CD4-positive, alpha-beta memory T cell (primary cell): ENCODE results near the gene EPHB6. TPM values are rescaled to one million over a fixed set of nuclear protein-coding genes. Genes with fewer than 3 reads are reported as not detected.

ENCODE experiments used
- CTCF ChIA-PET: fragments of 350-600 bp; sonication (Branson Sonifier 250); formaldehyde crosslinking; loops from one replicate; lab custom pipeline; 2021; ENCODE audit warnings: inconsistent platforms; ENCODE audit not compliant: partially characterized antibody; lab: Charles Lee
- POLR2A ChIA-PET: fragments of 350-600 bp; sonication (Branson Sonifier 250); formaldehyde crosslinking; loops from one replicate; lab custom pipeline; 2021; ENCODE audit not compliant: partially characterized antibody; lab: Charles Lee
- DNase-seq, 5 donors: peaks; one replicate each; pipeline versions ENCODE4 v3.0.0 to v3.0.0-alpha.2; 2020 to 2022; ENCODE audit warnings: mixed read lengths in 1 of 5
- H3K27ac ChIP-seq: one replicate; pipeline ENCODE4 v1.7.0; 2013; ENCODE audit warnings: low read depth, low read length
- H3K27me3 ChIP-seq: 2 replicates; pipeline ENCODE4 v1.7.0; 2013; ENCODE audit warnings: mild to moderate bottlenecking, low read length, moderate library complexity; ENCODE audit not compliant: insufficient read depth
- H3K36me3 ChIP-seq: 2 replicates; pipeline ENCODE4 v1.7.0; 2013; ENCODE audit warnings: mild to moderate bottlenecking, low read length, moderate library complexity; ENCODE audit not compliant: insufficient read depth
- H3K4me1 ChIP-seq: 2 replicates; pipeline ENCODE4 v1.7.0; 2013; ENCODE audit warnings: mild to moderate bottlenecking, low read length, moderate library complexity; ENCODE audit not compliant: insufficient read depth
- H3K4me3 ChIP-seq, 2 donors: one replicate each; pipeline ENCODE4 v1.7.0; 2013; ENCODE audit warnings: low read length in 2 of 2, mild to moderate bottlenecking in 1 of 2
- H3K9me3 ChIP-seq, 2 donors: one replicate each; pipeline ENCODE4 v1.7.0; 2013; ENCODE audit warnings: low read length in 2 of 2, control low read depth in 1 of 2; ENCODE audit not compliant: control insufficient read depth in 1 of 2
- H3K27ac Mint-ChIP-seq, 7 donors: one replicate each; pipeline ENCODE4 v1.8.0; 2020 to 2021; ENCODE audit warnings: mixed read lengths in 7 of 7, mild to moderate bottlenecking in 6 of 7, inconsistent platforms in 3 of 7, moderate library complexity in 3 of 7
- H3K27me3 Mint-ChIP-seq, 2 donors: one replicate each; pipeline ENCODE4 v1.8.0; 2020 to 2021; ENCODE audit warnings: mixed read lengths in 2 of 2
- H3K36me3 Mint-ChIP-seq, 2 donors: one replicate each; pipeline ENCODE4 v1.8.0; 2020 to 2021; ENCODE audit warnings: mixed read lengths in 2 of 2, inconsistent platforms in 1 of 2, mild to moderate bottlenecking in 1 of 2
- H3K4me1 Mint-ChIP-seq, 4 donors: one replicate each; pipeline ENCODE4 v1.8.0; 2020 to 2021; ENCODE audit warnings: mixed read lengths in 4 of 4, mild to moderate bottlenecking in 1 of 4
- H3K4me3 Mint-ChIP-seq, 8 donors: one replicate each; pipeline ENCODE4 v1.8.0; 2020 to 2021; ENCODE audit warnings: mixed read lengths in 8 of 8, mild to moderate bottlenecking in 7 of 8, moderate library complexity in 6 of 8, inconsistent platforms in 3 of 8
- H3K9me3 Mint-ChIP-seq, 8 donors: one replicate each; pipeline ENCODE4 v1.8.0; 2020 to 2021; ENCODE audit warnings: mixed read lengths in 8 of 8, mild to moderate bottlenecking in 5 of 8, inconsistent platforms in 3 of 8, moderate library complexity in 1 of 8
- intact Hi-C: fragments of 100-400 bp; cut with micrococcal nuclease; formaldehyde crosslinking; loops from one replicate; pipeline ENCODE4 v1.15.1; 2023
- polyA plus RNA-seq, 2 donors: library from polyadenylated mRNA; unstranded; fragments of 300-500 nt; fragmentation: Illumina TruSeq; gene quantifications; one replicate each; pipeline ENCODE4 v1.2.3, GENCODE V29; 2021
- total RNA-seq, 2 experiments: library from RNA; stranded (reverse); gene quantifications; one replicate each; pipeline ENCODE4 v1.2.3, GENCODE V29; 2021

The EPHB6 gene
- total and polyA plus RNA-seq, 4 experiments from 2014 or later = 14.2 to 65.0 (median 37.9) TPM

DNA sequence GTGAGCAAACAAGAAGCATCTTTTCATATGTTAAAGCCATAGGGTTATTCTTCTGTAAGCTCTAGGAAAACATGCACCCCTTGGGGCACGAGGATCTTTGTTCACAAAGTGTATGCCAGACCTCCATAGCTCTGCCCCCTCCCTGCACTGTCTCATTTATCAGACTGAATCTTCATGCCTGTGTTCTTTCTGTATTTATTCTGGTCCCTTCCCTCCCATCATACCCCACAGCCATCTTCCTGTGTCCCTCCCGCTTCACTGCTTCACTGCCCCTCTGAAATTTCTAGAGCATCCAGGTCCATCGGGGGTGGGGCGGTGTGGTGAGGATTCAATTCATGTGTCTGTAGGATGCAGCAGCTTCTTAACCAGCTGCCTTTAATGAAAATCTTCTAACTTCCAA lies 7.5 kb downstream of the EPHB6 start:
- H3K27ac ChIP-seq = no peak overlapping the region
- Mint-ChIP-seq H3K9me3 (no peaks in the 10 kb centered on the region), H3K36me3 (peaks cover 10 to 13% of the 10 kb centered on the region in 2 donors), H3K4me3 (no peak overlapping the region), H3K27ac (peak overlapping the region in 3 of 7 donors; percentile 1 to 41 (median 6)), H3K27me3 (no peaks in the 10 kb centered on the region), H3K4me1 (peaks cover 0 to 4% (median 3%) of the 10 kb centered on the region in 4 donors)
- no peaks in the 10 kb centered on the region for H3K36me3 ChIP-seq
- ChIA-PET POLR2A (interaction anchor here (0.9 to 1.3 kb wide), 2 partner anchors 9 to 47 kb away, joined by 3 to 4 read pairs; no protein-coding TSS in a partner anchor), CTCF (no interaction called here)
- intact Hi-C loops = no loop called here
- H3K27me3 ChIP-seq = no peaks in the 10 kb centered on the region
- no peaks in the 10 kb centered on the region for H3K4me1 ChIP-seq
- no peaks in the 10 kb centered on the region for H3K9me3 ChIP-seq
- no peak for DNase-seq
- no peak overlapping the region for H3K4me3 ChIP-seq

DNA sequence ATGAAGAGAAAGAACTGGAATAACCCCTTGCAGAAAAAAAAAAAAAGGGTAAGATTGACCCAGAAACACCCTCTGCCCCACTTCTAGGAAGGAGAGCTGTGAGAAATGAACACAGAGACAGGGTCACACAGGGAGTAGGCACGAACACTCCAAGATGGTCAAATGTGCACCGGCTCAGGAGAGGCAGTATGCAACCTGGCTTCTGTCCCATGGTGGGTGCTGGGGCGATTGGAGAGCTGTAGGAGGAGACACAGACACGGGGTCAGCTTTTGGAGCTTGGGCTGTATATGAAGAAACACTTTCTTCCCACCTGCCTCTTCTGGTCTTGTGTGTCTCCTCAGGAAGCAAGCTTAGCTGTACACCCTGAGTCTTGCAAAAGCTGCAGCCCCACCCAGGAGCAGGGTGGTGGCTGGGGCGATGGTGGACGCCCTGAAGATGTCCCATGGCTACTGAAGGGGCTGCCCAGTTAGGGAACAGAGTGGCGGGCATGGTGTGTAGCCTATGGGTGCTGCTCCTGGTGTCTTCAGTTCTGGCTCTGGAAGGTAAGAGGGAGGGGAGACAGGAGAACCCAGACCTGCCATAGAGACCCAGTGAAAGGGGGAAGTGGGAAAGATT lies 8.0 kb downstream of the EPHB6 start:
- ChIA-PET POLR2A (interaction anchor here (0.9 to 1.3 kb wide), 2 partner anchors 9 to 48 kb away, joined by 3 to 4 read pairs; no protein-coding TSS in a partner anchor), CTCF (interaction anchor here (1.1 kb wide), 1 partner anchor 10 kb away, joined by 3 read pairs; no protein-coding TSS in a partner anchor)
- no peaks in the 10 kb centered on the region for H3K4me1 ChIP-seq
- intact Hi-C loops = no loop called here
- H3K9me3 ChIP-seq = no peaks in the 10 kb centered on the region
- H3K4me1 Mint-ChIP-seq = peaks cover 0 to 4% (median 1%) of the 10 kb centered on the region in 4 donors
- no peaks in the 10 kb centered on the region for H3K27me3 Mint-ChIP-seq
- H3K27me3 ChIP-seq = no peaks in the 10 kb centered on the region
- no peak overlapping the region for H3K4me3 ChIP-seq
- H3K27ac Mint-ChIP-seq = peak overlapping the region in 4 of 7 donors; percentile 1 to 41 (median 18)
- H3K4me3 Mint-ChIP-seq = no peak overlapping the region
- H3K36me3 ChIP-seq = no peaks in the 10 kb centered on the region
- H3K9me3 Mint-ChIP-seq = no peaks in the 10 kb centered on the region
- DNase-seq = no peak
- peaks cover 10 to 13% of the 10 kb centered on the region in 2 donors for H3K36me3 Mint-ChIP-seq
- H3K27ac ChIP-seq = no peak overlapping the region

- Mint-ChIP-seq H3K4me3 (no peak overlapping the region), H3K27ac (no peak overlapping the region)
Measured at GRCh38 chr7:142863891-142864685, 9.2 kb downstream of the EPHB6 start.

GRCh38 chr7:142864980-142865747 lies 10.3 kb downstream of the EPHB6 start:
- Mint-ChIP-seq H3K4me1 (peaks cover 0 to 2% (median 0%) of the 10 kb centered on the region in 4 donors), H3K27me3 (no peaks in the 10 kb centered on the region), H3K9me3 (no peaks in the 10 kb centered on the region), H3K4me3 (no peak overlapping the region), H3K36me3 (peaks cover 19 to 20% of the 10 kb centered on the region in 2 donors), H3K27ac (peak overlapping the region in 1 of 7 donors; percentile 35)
- no peaks in the 10 kb centered on the region for H3K27me3 ChIP-seq
- H3K27ac ChIP-seq = no peak overlapping the region
- ChIA-PET CTCF (interaction anchor here (0.9 to 3.9 kb wide), 11 partner anchors 8 to 562 kb away, joined by 3 to 31 read pairs (median 7); partner anchors contain the start of gene EPHB6), POLR2A (interaction anchor here (1.2 to 1.8 kb wide), 2 partner anchors 52 to 56 kb away, joined by 3 to 6 read pairs; no protein-coding TSS in a partner anchor)
- H3K9me3 ChIP-seq = no peaks in the 10 kb centered on the region
- H3K4me1 ChIP-seq = no peaks in the 10 kb centered on the region
- DNase-seq = no peak
- no peak overlapping the region for H3K4me3 ChIP-seq
- intact Hi-C loops = no loop called here
- H3K36me3 ChIP-seq = no peaks in the 10 kb centered on the region

More at GRCh38 chr7:142863891-142864685, 9.2 kb downstream of the EPHB6 start:
- ChIA-PET POLR2A (no interaction called here), CTCF (interaction anchor here (0.9 to 3.9 kb wide), 6 partner anchors 9 to 329 kb away, joined by 3 to 31 read pairs (median 8); partner anchors contain the start of gene EPHB6)
- Mint-ChIP-seq H3K27me3 (no peaks in the 10 kb centered on the region), H3K36me3 (peaks cover 10 to 13% of the 10 kb centered on the region in 2 donors), H3K4me1 (peaks cover 0 to 4% (median 1%) of the 10 kb centered on the region in 4 donors), H3K9me3 (no peaks in the 10 kb centered on the region)
- intact Hi-C loops = no loop called here
- Histone ChIP-seq H3K4me3 (no peak overlapping the region), H3K27me3 (no peaks in the 10 kb centered on the region), H3K27ac (no peak overlapping the region), H3K36me3 (no peaks in the 10 kb centered on the region), H3K4me1 (no peaks in the 10 kb centered on the region), H3K9me3 (no peaks in the 10 kb centered on the region)
- DNase-seq = no peak

- no peaks in the 10 kb centered on the region for H3K27me3 Mint-ChIP-seq
- ChIA-PET CTCF (interaction anchor here (0.6 to 3.9 kb wide), 22 partner anchors 8 to 562 kb away, joined by 3 to 31 read pairs (median 5); partner anchors contain the start of gene EPHB6), POLR2A (interaction anchor here (1.2 to 1.8 kb wide), 3 partner anchors 11 to 56 kb away, joined by 3 to 7 read pairs (median 6); partner anchors contain the start of gene EPHB6)
- DNase-seq = no peak
- H3K36me3 Mint-ChIP-seq = peaks cover 19 to 20% of the 10 kb centered on the region in 2 donors
- Histone ChIP-seq H3K27me3 (no peaks in the 10 kb centered on the region), H3K4me3 (no peak overlapping the region), H3K4me1 (no peaks in the 10 kb centered on the region), H3K9me3 (no peaks in the 10 kb centered on the region), H3K36me3 (no peaks in the 10 kb centered on the region), H3K27ac (no peak overlapping the region)
- no peak overlapping the region for H3K4me3 Mint-ChIP-seq
- H3K4me1 Mint-ChIP-seq = peaks cover 0 to 2% (median 0%) of the 10 kb centered on the region in 4 donors
- intact Hi-C loops = loop anchor here (1.0 kb wide), 1 partner anchor 11 kb away; no protein-coding TSS in a partner anchor
- H3K27ac Mint-ChIP-seq = no peak overlapping the region
- H3K9me3 Mint-ChIP-seq = no peaks in the 10 kb centered on the region
Measured at GRCh38 chr7:142865766-142866165, 10.9 kb downstream of the EPHB6 start.

- H3K9me3 ChIP-seq = no peaks in the 10 kb centered on the region
- no peaks in the 10 kb centered on the region for H3K27me3 ChIP-seq
- POLR2A ChIA-PET = interaction anchor here (0.9 to 1.8 kb wide), 4 partner anchors 12 to 57 kb away, joined by 3 to 7 read pairs (median 4); partner anchors contain the start of gene EPHB6
- Mint-ChIP-seq H3K9me3 (no peaks in the 10 kb centered on the region), H3K36me3 (peaks cover 19 to 20% of the 10 kb centered on the region in 2 donors), H3K27me3 (no peaks in the 10 kb centered on the region), H3K4me1 (peaks cover 0 to 2% (median 0%) of the 10 kb centered on the region in 4 donors), H3K4me3 (no peak overlapping the region), H3K27ac (no peak overlapping the region)
- H3K36me3 ChIP-seq = no peaks in the 10 kb centered on the region
- DNase-seq = peak in 1 of 5 donors; percentile 19
- CTCF ChIA-PET = interaction anchor here (0.5 to 3.9 kb wide), 24 partner anchors 9 to 563 kb away, joined by 3 to 31 read pairs (median 4); partner anchors contain the start of gene EPHB6
- H3K27ac ChIP-seq = no peak overlapping the region
- H3K4me1 ChIP-seq = no peaks in the 10 kb centered on the region
- intact Hi-C loops = loop anchor here (1.0 kb wide), 1 partner anchor 12 kb away; no protein-coding TSS in a partner anchor
- no peak overlapping the region for H3K4me3 ChIP-seq
Measured at GRCh38 chr7:142866361-142867096, 11.7 kb downstream of the EPHB6 start.
